ENCODE results near the gene TSPAN13. TPM values are rescaled to one million over a fixed set of nuclear protein-coding genes. Genes with fewer than 3 reads are reported as not detected.

The TSPAN13 gene
- total RNA-seq, 1 donor from 2014 or later = 148 TPM

DNA sequence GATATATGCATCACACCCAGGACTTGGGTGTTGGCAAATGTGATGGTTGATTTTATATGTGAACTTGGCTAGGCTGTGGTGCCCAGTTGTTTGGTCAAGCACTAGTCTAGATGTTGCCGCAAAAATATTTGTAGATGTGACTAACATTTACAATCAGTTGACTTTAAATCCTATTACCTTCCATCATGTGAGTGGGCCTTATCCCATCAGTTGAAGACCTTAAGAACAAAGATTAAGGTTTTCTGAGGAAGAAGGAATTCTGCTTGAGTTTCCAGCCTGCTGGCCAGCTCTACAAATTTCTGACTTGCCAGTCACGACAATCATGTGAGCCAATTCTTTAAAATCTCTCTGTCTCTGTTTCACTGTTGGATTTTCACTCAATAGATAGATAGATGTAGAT is 20.3 kb downstream of the TSPAN13 start:
- FAIRE-seq = no peak

DNA sequence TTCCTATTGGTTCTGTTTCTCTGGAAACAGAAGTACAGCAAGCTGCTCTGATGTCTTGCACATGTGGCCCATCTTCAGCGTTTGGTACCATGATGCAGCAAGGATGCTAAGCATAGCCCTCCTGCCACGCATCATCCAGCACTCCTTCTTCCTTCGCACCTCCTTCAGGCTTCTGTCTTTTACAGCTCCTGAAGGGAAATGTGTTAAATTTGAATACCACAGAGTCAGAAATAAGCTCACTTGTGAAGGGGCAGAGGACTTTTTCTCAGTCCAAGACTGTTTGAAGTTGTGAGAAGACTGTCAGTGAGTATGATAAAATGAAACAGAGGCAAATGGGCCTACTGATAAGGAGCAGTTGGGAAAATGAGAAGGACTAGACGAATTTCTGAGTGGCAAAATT is 20.7 kb downstream of the TSPAN13 start:
- DNase-seq (ENCODE audit: low spot score in 2 of 2) (no peak), FAIRE-seq (no peak)

More for the DNA sequence above, 20.3 kb downstream of the TSPAN13 start:
- no peak for DNase-seq (ENCODE audit: low spot score in 2 of 2)

DNA sequence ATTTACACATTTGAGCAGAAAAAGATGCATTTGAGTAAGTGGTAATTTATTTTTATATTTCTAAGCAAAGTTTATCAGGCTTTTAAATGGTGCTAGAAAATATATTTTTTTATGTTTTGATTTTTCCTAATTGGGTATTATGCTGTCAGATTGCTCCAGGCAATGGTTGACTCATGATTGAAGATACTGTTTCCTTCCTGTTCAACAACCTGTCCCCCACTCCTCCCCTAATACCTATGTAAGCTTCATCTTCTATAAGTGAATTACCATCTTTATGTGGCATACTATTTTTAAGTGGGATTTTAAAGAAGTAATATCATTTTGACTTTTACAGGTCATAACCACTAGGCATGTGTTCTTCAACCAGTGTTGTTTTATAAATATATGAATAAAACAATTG is 21.4 kb downstream of the TSPAN13 start:
- DNase-seq (ENCODE audit: low spot score in 2 of 2) (no peak), FAIRE-seq (no peak)

DNA sequence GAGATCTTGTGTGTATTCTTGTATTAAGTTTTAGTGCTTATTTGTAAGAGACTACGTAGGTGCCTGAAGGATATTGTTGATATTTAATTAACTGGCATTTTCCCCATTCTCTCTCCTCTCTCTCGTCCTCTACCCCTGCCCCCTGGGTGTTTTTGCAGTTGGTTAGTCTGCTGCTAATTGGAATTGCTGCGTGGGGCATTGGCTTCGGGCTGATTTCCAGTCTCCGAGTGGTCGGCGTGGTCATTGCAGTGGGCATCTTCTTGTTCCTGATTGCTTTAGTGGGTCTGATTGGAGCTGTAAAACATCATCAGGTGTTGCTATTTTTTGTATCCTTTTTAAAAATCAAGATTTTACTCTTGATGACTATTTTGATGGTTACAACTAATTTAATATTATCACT is 22.5 kb downstream of the TSPAN13 start:
- FAIRE-seq (no peak), DNase-seq (ENCODE audit: low spot score in 2 of 2) (no peak)

DNA sequence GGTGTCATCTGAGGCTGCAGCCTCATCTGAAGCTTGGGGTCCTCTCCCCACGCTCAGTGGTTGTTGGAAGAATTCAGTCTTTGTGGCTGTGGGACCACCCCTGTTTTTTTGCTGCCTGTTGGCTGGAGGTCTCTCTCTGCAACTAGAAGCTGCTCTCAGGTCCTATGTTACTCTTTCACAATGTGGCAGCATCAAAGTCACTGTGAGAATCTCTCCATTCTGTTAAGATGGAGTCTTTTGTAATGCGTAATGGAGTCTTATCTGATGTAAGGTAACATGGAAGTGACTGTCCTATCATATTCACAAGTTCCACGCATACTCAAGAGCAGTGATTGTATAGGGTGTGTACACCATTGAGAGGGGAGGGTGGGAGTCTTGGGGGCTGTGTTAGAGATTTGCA is 24.9 kb downstream of the TSPAN13 start:
- no peak for FAIRE-seq
- DNase-seq (ENCODE audit: low spot score in 2 of 2) = no peak

DNA sequence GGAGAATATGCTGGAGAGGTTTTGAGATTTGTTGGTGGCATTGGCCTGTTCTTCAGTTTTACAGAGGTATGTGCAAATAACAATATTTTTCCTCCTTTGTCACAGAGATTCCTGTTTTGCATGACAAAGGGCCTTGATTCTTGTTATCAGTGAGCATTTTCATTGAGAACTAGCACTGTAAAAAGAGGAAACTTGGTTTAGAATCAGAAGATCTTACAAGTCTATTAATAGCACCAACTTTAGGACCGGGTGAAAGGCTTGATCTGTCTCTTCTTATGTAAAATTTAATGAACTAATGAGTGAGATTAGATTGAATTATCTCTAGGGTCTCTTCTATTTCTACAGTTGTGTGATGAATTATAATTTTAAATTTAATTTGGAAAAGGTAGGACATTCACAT is 25.5 kb downstream of the TSPAN13 start:
- no peak for FAIRE-seq
- no peak for DNase-seq (ENCODE audit: low spot score in 2 of 2)

DNA sequence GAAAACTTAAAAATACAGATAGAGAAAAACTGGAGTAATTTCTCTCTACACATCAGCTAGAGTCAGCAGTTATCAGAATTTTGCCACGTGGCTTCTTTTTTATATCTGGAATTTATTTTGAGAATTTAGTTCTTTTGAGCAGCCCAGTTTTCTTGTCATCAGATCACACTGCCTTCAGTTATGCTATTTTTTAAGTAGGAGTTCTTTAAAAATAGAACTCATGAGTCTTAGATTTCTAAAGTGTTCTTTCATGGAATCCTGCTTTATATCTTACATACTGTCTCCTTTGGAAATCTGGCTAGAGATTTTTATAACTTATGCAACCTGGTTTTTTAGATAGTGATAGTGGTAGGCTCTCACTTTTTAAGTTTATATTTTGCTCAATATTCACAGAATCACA is 27.0 kb downstream of the TSPAN13 start:
- FAIRE-seq (no peak), DNase-seq (ENCODE audit: low spot score in 2 of 2) (no peak)

DNA sequence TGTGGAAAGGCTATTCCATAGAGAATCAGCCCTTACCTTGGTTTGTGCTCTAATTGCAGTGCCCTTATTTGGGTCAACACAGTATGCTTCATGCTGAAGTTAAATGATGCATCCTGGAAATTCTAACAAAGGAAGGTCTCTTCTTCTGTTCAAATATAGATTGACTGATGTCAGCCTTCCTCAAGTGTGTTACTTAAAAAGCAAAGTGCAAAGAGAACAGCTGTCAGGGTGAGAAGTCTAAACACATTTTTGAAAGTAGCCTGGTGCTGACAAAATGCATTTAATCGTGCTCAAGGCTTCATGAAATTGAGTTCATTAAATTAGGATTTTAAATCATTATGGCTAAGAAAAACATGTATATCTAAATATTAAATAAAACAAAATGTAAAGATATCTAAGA is 31.8 kb downstream of the TSPAN13 start:
- no peak for FAIRE-seq
- DNase-seq (ENCODE audit: low spot score in 2 of 2) = no peak

DNA sequence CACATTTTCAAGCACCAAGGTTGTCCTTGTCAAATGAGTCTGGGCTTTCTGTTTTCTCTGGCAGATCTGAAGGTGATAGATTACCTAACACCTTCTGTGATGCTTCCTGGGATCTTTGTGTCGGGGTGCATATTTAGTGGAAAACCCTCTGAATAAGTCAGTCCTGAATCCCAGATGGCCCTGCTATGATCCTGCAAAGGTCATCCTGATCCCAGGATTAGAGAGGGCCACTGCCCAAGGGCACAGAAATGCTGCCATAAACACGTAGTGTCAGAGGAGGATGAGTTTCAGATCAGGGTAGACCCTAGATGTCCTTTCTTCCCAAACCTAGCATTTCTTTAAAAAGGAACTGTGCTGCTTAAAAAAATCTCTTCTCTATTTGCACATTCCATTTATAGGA is 32.3 kb downstream of the TSPAN13 start:
- no peak for DNase-seq (ENCODE audit: low spot score in 2 of 2)
- no peak for FAIRE-seq

DNA sequence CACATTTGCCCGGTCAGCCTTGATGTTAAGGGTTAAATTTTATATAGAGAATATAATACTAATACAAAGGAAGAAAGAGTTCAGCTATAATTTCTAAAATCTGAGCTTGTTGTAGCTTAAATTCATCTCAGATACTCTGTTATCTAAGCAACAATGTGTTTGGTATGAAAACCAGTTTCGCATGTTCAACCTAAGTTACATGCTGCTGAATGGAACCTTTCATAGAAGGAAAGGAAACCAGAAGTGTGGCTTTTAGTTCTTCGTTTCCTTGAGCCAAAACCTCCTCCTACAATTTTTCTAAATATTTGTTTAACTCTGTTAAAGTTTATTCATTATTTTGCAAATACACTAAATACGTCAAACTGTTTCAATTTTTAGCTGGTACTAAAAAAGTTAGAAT is 32.7 kb downstream of the TSPAN13 start:
- DNase-seq (ENCODE audit: low spot score in 2 of 2) = no peak
- no peak for FAIRE-seq

DNA sequence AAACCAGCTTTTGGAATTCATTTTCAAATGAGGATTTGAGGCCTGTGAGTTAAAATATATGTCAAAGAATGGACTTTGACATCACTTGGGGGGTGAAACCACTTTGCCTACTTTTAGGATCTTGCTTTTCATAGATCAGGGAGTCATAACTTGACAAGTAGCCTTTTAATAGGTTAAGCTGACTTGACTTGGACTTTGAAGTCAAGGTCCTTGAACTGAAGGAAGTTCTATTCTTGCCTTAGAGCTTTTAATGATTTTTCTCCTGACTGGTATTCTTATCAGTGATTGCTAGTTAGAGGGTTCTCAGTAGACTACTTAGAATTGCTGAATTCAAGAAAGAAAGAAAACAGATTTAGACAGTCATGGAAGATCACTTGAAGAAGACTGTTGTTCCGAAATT is 33.6 kb downstream of the TSPAN13 start:
- FAIRE-seq = no peak
- no peak for DNase-seq (ENCODE audit: low spot score in 2 of 2)

DNA sequence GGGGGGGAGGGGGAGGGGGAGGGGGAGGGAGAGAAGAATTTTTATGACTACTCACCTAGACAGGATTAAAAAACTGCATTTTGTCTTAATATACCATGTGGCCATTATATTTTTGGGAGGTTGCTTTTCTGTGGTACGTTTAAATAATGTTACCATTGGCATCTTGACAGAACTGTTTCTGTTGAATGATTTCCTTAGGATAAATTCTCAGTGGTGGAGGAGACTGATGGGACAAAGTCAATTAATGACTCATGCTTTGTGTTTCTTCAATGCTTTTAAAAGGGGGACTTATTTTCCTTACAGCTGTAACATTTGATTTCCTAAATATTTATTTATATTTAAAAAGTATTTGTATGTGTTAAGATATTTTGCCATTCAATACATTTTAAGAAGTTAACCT is 37.5 kb downstream of the TSPAN13 start:
- FAIRE-seq (no peak), DNase-seq (ENCODE audit: low spot score in 2 of 2) (no peak)

DNA sequence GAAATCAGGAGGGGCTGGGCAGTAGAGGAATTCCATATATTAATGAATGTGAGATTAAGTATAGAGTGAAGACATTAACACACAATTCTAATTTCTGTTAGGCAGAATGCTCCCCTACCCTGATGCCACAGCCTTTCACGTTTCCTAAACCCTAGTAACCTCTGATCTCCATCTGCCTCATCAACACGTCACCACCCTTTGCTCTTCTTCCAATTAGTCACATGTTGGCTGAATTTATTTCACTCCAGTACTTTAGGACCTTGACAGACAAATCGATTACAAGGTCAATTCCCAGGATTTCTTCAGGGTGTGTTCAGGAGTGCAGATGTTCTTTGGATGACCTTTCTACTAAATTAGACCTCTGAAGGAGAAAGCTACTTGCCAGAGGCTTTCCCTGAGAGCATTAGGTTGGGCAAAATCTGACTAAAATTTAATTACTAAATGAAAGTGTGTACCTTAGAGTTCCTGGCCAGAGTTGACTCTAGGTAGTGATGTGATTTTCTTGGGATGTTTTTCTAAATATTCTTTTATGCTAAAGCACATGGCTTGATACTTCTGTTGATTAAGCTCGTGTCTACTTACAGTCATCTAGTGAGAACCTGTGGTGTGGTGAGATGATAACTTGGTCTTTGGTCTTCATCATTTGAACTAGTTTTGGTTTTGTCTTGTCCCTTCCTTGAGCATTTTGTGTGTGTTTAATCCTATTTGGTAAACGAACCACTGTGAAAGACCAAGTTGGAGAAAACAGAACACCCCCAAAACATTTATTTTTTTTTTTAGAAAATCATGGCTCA is 38.5 kb downstream of the TSPAN13 start:
- no peak for FAIRE-seq
- DNase-seq (ENCODE audit: low spot score in 2 of 2) = no peak

DNA sequence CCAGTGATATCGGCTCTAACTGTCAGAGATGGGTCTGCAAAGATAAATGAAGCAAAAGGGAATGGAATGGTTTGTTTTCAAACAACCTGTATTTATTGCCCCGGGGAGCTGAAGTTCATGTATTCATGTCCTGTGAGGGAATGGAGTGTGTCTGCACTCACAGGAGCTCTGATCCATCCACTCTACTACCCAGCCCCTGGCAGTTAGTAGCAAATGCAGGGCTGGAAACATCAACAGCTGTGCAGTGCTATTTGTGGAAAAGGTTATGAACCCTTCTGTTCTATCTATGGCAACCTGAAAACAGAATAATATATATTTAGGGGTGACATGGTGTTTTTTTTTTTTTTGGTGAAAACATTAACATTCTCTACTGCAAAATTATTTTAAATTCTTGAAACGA is 41.4 kb downstream of the TSPAN13 start:
- no peak for FAIRE-seq

DNA sequence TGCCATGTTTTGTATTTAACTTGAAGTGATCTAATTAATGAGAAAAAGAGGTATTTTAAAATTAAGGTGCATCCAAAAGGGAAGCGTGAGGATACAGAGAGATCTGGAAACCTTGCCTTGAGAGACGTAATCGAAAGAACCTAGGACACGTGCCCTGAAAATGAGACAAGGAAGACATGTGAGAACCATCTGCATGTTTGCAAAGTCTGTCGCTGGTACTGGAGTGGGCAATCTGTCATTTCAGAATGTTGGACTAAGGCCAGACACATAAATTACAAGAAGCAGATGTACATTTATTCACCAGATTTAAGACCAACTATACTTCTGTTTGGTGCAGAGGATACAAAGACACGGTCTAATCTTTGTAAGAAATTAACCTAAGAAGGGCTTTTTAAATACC is 42.1 kb downstream of the TSPAN13 start:
- FAIRE-seq = no peak
- no peak for DNase-seq (ENCODE audit: low spot score in 2 of 2)

More for the DNA sequence above, 41.4 kb downstream of the TSPAN13 start:
- no peak for DNase-seq (ENCODE audit: low spot score in 2 of 2)

DNA sequence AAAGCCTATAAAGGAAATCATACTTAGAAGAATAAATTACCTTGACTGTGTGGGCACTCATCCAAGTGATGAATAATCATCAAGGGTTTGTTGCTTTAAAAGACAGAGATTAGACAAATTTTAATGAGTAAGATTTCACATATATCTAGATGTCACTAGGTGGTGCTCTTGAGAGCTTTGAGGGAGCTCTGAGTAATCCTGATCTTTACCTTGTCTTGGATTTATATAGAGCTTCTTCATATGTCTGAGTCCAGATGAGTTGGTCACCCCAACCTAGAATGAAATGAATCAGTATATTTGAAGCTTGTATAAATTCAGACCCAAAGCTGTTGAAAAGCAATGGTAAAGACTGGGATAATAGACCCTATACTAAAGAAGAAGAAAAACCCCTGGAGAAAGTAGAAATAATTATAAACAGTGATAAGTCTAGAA is 47.6 kb downstream of the TSPAN13 start:
- peak in 1 of 2 donors; percentile 34 for DNase-seq (ENCODE audit: low spot score in 2 of 2)
- no peak for FAIRE-seq

DNA sequence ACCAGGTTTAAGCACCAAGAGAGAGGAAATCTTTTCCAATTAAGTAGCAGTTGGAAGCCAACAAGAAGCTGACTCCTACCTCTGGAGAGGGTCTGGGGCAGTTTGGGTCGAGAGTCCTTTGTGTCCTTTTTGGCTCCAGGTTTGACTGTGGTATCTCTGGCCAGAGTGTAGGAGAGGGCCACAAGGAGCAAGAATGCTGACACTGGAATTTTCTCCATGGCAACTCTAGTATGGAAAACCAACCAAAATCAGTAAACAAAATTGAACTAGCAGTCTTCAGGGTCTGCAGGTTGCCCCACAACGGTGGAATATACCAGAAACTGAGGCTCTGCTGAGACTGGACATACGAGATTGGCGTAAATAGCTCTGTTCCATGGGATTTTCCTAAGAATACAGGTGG is 48.0 kb downstream of the TSPAN13 start:
- DNase-seq (ENCODE audit: low spot score in 2 of 2) = no peak
- no peak for FAIRE-seq

DNA sequence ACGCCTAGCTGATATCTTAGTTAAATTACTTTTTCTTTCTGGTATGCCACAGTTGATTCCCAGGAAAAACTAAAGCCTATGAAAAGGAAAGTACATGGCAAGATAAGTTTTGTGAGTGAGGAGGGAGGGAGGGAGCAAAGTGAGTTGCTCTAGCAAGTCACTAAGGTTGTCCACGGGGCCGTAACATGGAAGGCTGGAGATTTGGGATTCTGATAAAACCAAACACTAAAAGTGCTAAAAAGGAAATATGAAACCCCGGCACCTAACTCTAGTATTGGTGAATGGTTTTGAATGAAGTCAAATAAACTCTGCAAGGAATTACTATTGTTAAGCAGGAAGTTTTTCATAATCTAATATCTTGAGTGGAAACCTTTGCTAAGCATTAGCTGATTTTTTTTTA is 49.6 kb downstream of the TSPAN13 start:
- DNase-seq (ENCODE audit: low spot score in 2 of 2) (no peak), FAIRE-seq (no peak)

DNA sequence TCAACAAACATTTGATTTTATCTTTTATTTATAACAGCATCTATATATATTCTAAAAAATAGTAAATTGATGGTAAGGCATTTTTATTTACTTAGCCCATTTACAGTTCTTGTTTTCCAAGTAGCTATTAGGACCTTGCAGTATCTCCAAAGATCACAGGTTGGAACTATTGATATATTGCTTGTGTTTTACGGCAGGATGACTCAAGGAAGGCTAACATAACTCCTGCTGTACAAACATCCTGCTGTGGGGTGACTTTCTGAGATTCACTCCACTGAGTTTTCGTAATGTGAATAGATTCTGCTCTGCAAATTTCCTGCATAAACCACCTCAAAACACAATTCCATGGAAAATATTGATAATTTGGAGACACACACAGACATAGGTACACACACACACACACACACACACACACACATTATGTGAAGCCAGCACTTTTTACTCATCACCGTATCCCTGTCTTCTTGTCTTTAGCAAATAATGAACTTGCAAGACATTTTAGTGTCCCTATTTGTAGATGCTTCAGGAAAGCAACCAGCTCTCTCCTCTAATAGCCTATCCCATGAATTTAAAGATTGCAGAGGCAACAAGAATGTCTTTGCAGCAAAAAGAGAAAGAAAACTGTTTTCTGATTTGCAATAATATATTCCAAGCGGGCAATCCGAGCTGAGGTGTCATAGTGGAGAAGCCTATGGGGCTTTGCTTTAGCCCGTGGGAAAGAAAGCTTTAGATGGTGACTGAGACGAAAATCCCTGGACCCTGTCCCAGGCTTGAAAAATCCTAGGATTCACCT is 50.5 kb downstream of the TSPAN13 start:
- DNase-seq (ENCODE audit: low spot score in 2 of 2) (no peak), FAIRE-seq (no peak)

DNA sequence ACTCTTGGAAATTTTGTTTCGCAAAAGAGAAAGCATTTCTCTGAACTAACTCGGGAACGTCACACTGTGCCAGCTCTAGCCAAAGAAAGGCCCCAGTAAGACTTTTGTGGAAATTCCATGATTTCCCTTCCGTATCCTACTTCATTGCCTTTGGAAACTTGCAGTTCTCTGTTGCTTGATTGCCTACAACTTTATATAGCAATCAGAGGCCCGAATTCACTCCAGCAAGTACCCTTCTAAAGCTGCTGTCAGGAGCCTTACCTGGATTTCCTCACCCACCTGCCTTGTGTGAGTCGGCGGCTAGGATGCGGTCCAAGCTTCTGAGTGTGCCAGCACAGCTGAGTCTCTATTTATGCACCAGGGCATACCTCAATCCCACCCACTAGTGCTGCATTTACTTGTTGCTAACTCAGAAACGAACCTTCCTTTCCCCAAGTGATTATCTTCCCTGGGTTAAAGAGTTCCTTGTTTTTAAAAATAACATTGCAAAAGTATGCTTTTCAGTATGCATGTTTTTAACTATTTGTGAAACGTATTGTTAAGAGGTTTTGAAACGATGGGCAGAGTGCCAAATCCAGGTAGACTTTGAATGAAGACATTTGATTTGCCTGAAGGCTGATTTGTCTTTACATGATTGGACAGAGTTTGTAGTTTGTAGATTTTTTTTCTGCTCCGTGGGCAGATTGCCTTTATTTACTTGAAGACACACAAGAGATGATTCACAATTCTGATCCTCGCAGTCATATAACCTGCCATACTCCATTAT is 51.3 kb downstream of the TSPAN13 start, which contains the start of gene AGR2:
AGR2 (minus strand) TSS at position 326 of the 766 bp plus-strand sequence. CDS start 3,203 bp downstream, outside the sequence.
- no peak for FAIRE-seq
- no peak for DNase-seq (ENCODE audit: low spot score in 2 of 2)

DNA sequence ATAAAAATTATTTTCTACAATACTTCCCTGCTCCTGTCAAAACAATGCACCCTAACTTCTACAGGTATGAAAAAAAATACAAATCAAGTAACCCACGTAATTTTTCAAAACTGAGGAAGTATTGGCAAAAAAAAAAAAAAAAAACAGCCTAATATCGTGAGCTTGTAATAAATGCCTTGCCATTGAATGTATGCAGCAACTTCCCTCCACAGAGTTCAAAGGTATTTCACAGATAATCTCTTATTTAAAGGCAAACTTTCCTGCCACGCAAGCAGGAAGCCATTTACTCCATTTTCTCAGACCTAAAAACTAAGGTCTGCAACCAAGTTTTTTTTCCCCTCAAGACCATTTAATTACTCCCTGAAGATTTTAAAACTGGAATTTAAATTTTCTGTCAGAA is 51.9 kb downstream of the TSPAN13 start:
- DNase-seq (ENCODE audit: low spot score in 2 of 2) (no peak), FAIRE-seq (no peak)

Data from frontal cortex (tissue), 4 donors.